Measurements from ENCODE around the gene PHF11. TPM values are rescaled to one million over a fixed set of nuclear protein-coding genes. Genes with fewer than 3 reads are reported as not detected.

PHF11 gene
- total and polyA plus RNA-seq, 2 experiments from 2014 or later = 7.4 to 13.5 TPM

DNA sequence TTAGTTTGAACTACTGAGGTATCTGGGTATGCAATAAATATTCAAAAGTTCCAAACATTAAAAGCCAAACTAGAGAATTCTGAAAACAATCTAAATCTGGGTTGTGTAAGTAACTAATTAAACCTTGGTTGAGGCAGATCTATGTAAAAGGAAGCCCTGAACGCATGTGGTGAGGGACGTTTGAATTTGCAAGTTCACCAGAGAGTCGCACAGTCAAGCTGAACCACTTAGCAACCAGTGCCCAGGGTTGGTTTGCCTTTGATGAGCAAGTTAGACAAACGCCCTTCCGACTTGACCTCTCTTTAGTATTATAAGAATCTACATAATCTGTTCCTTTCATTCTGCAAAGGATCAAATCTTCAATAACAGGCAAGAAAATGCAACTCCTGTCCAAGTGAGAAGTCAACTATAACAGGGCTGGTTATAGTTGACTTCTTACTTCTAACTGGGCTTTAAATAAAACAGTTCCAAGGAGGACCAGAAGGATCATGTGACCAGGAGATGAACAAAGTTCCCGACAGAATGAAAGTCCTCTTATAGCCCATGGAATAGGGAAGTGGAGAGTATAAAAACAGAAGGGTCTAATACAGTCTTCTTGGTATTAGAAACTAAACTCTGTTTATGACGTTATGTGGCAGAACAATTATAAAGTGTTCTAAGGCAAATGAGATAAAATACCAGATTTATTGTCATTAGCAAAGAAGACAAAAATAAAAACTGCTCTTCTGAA, 40.6 kb downstream of the PHF11 start (continued):
- TF ChIP-seq STAT1 (IDR thresholded peaks at IDR 0.05; ENCODE audit: unreplicated experiment) = no peak
- TF ChIP-seq, protein P1, sequence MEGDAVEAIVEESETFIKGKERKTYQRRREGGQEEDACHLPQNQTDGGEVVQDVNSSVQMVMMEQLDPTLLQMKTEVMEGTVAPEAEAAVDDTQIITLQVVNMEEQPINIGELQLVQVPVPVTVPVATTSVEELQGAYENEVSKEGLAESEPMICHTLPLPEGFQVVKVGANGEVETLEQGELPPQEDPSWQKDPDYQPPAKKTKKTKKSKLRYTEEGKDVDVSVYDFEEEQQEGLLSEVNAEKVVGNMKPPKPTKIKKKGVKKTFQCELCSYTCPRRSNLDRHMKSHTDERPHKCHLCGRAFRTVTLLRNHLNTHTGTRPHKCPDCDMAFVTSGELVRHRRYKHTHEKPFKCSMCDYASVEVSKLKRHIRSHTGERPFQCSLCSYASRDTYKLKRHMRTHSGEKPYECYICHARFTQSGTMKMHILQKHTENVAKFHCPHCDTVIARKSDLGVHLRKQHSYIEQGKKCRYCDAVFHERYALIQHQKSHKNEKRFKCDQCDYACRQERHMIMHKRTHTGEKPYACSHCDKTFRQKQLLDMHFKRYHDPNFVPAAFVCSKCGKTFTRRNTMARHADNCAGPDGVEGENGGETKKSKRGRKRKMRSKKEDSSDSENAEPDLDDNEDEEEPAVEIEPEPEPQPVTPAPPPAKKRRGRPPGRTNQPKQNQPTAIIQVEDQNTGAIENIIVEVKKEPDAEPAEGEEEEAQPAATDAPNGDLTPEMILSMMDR (conservative IDR thresholded peaks at IDR 0.05; ENCODE audit: low read depth in 2 of 2) = no peak
- no peak for TF ChIP-seq ZNF114 (CRISPR knock-in tag; IDR thresholded peaks at IDR 0.05)

DNA sequence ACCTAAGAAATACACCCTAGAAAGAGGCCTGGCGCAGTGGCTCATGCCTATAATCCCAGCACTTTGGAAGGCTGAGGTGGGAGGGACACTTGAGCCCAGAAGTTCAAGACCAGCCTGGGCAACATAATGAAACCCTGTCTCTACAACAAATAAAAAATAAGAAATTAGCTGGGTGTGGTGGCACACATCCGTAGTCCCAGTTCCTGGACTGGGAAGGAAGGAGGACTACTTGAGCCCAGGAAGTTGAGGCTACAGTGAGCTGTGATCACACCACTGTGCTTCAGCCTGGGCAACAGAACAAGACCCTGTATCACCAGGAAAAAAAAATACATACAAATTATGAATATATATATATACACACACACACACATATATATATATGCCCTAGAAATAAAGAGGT, 42.7 kb downstream of the PHF11 start:
- no peak overlapping the region for H2AFZ ChIP-seq
- no peaks in the 10 kb centered on the region for H4K20me1 ChIP-seq (replicated peaks; ENCODE audit: insufficient read depth)
- Mint-ChIP-seq H3K4me1 (no peaks in the 10 kb centered on the region; the same call in 2 of the 3 replicates), H3K27me3 (ENCODE audit: insufficient read depth, low read depth, poor library complexity) (no peaks in the 10 kb centered on the region), H3K4me3 (no peak overlapping the region), H3K36me3 (ENCODE audit: low read depth) (peaks cover 25% of the 10 kb centered on the region), H3K27ac (no peak overlapping the region), H3K9me3 (no peaks in the 10 kb centered on the region)
- H3F3A ChIP-seq (replicated peaks; ENCODE audit: low read depth) = no peaks in the 10 kb centered on the region
- no peak overlapping the region for H3K4me3 ChIP-seq
- H3K4me1 ChIP-seq (ENCODE audit: insufficient read depth) = no peaks in the 10 kb centered on the region
- peaks cover 10% of the 10 kb centered on the region; the same call in 1 of the 2 replicates for H3K36me3 ChIP-seq (ENCODE audit: insufficient read depth)
- no peak for TF ChIP-seq POLR2AphosphoS5 (IDR thresholded peaks at IDR 0.05; ENCODE audit: low read depth)
- no peak overlapping the region for H3K27ac ChIP-seq (ENCODE audit: low read depth)
- no peaks in the 10 kb centered on the region for H3K79me2 ChIP-seq (replicated peaks; ENCODE audit: insufficient read depth)
- no peak for ATAC-seq
- no peak overlapping the region for H3K4me2 ChIP-seq
- DNase-seq (ENCODE audit: low spot score) = no peak
- H3K27me3 ChIP-seq (ENCODE audit: insufficient read depth) = no peaks in the 10 kb centered on the region
- no peaks in the 10 kb centered on the region for H3K9me2 ChIP-seq (ENCODE audit: insufficient read depth)

DNA sequence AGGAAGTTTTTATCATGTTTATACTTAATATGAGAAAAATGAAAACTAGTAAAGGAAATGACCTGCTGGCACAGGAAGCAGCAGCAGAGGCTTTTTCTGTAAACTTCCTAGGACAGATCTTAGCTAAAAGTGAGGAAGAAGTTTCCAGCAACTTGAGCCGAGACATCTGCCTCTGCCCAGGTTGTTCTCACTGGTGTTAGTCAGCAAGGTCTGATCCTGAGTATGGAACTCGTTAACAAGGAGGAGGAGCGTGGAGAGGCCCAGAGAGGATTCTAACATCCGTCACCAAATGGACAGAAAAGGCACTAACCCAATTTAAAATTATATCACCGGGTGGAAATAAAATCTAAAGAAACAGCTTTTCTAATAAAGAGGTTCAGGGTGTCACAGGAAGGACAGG, 43.6 kb downstream of the PHF11 start:
- no peaks in the 10 kb centered on the region for H3K27me3 Mint-ChIP-seq (ENCODE audit: insufficient read depth, low read depth, poor library complexity)
- H3K4me2 ChIP-seq = no peak overlapping the region
- H2AFZ ChIP-seq = no peak overlapping the region
- H3K27ac ChIP-seq (ENCODE audit: low read depth) = no peak overlapping the region
- no peaks in the 10 kb centered on the region; the same call in 2 of the 3 replicates for H3K4me1 Mint-ChIP-seq
- no peaks in the 10 kb centered on the region for H3K9me3 Mint-ChIP-seq
- TF ChIP-seq, protein P2, sequence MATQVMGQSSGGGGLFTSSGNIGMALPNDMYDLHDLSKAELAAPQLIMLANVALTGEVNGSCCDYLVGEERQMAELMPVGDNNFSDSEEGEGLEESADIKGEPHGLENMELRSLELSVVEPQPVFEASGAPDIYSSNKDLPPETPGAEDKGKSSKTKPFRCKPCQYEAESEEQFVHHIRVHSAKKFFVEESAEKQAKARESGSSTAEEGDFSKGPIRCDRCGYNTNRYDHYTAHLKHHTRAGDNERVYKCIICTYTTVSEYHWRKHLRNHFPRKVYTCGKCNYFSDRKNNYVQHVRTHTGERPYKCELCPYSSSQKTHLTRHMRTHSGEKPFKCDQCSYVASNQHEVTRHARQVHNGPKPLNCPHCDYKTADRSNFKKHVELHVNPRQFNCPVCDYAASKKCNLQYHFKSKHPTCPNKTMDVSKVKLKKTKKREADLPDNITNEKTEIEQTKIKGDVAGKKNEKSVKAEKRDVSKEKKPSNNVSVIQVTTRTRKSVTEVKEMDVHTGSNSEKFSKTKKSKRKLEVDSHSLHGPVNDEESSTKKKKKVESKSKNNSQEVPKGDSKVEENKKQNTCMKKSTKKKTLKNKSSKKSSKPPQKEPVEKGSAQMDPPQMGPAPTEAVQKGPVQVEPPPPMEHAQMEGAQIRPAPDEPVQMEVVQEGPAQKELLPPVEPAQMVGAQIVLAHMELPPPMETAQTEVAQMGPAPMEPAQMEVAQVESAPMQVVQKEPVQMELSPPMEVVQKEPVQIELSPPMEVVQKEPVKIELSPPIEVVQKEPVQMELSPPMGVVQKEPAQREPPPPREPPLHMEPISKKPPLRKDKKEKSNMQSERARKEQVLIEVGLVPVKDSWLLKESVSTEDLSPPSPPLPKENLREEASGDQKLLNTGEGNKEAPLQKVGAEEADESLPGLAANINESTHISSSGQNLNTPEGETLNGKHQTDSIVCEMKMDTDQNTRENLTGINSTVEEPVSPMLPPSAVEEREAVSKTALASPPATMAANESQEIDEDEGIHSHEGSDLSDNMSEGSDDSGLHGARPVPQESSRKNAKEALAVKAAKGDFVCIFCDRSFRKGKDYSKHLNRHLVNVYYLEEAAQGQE (IDR thresholded peaks at IDR 0.05; ENCODE audit: unreplicated experiment) = no peak
- TF ChIP-seq, protein P1 (conservative IDR thresholded peaks at IDR 0.05; ENCODE audit: low read depth in 2 of 2) = no peak
- no peak for TF ChIP-seq EZH2phosphoT487 (IDR thresholded peaks at IDR 0.05; ENCODE audit: unreplicated experiment)
- no peak for TF ChIP-seq ZNF114 (CRISPR knock-in tag; IDR thresholded peaks at IDR 0.05)
- TF ChIP-seq EZH2 (IDR thresholded peaks at IDR 0.05; ENCODE audit: low read depth, unreplicated experiment) = no peak
- TF ChIP-seq ZNF331 (CRISPR knock-in tag; IDR thresholded peaks at IDR 0.05; ENCODE audit: low read depth) = no peak
- TF ChIP-seq NANOG (IDR thresholded peaks at IDR 0.05; ENCODE audit: borderline replicate concordance) = no peak
- no peak for TF ChIP-seq STAT1 (IDR thresholded peaks at IDR 0.05; ENCODE audit: unreplicated experiment)
- TF ChIP-seq, protein P3, sequence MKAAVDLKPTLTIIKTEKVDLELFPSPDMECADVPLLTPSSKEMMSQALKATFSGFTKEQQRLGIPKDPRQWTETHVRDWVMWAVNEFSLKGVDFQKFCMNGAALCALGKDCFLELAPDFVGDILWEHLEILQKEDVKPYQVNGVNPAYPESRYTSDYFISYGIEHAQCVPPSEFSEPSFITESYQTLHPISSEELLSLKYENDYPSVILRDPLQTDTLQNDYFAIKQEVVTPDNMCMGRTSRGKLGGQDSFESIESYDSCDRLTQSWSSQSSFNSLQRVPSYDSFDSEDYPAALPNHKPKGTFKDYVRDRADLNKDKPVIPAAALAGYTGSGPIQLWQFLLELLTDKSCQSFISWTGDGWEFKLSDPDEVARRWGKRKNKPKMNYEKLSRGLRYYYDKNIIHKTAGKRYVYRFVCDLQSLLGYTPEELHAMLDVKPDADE (IDR thresholded peaks at IDR 0.05) = no peak
- no peak for TF ChIP-seq CREB1 (CRISPR knock-in tag; IDR thresholded peaks at IDR 0.05; ENCODE audit: low read depth)
- TF ChIP-seq POLR2AphosphoS5 (IDR thresholded peaks at IDR 0.05; ENCODE audit: low read depth) = no peak
- ATAC-seq (no peak), DNase-seq (ENCODE audit: low spot score) (no peak)
- no peak overlapping the region for H3K4me3 Mint-ChIP-seq
- H3K9me2 ChIP-seq (ENCODE audit: insufficient read depth) = no peaks in the 10 kb centered on the region
- H3K4me3 ChIP-seq = no peak overlapping the region
- H3K79me2 ChIP-seq (replicated peaks; ENCODE audit: insufficient read depth) = no peaks in the 10 kb centered on the region
- no peaks in the 10 kb centered on the region for H3K27me3 ChIP-seq (ENCODE audit: insufficient read depth)
- no peaks in the 10 kb centered on the region for H4K20me1 ChIP-seq (replicated peaks; ENCODE audit: insufficient read depth)
- H3K4me1 ChIP-seq (ENCODE audit: insufficient read depth) = no peaks in the 10 kb centered on the region
- no peak overlapping the region; the same call in 1 of the 2 replicates for H3K27ac Mint-ChIP-seq
- H3K36me3 Mint-ChIP-seq (ENCODE audit: low read depth) = peaks cover 21% of the 10 kb centered on the region
- H3K36me3 ChIP-seq (ENCODE audit: insufficient read depth) = peaks cover 14% of the 10 kb centered on the region; the same call in 1 of the 2 replicates
- no peaks in the 10 kb centered on the region for H3F3A ChIP-seq (replicated peaks; ENCODE audit: low read depth)

Measured in GM23338 (cell line).